Stimulated activated CD8-positive, alpha-beta memory T cell treated with anti-CD3 and anti-CD28 coated beads, Interleukin-12 subunit alpha, Interleukin-12 subunit beta, amount 100 ng/mL, for 1 hour (primary cell): Measurements from ENCODE around the gene DYSF.

Experiments
- DNase-seq: peaks from one replicate; pipeline ENCODE4 v3.0.0-alpha.2; 2020; ENCODE audit warnings: low read depth

Gene DYSF

GRCh38 chr2:71615767-71616730, 162.7 kb downstream of the DYSF start:
- DNase-seq: no peak

- no peak for DNase-seq
Measured at GRCh38 chr2:71617266-71617665, 163.9 kb downstream of the DYSF start.

GRCh38 chr2:71618327-71619113, 165.2 kb downstream of the DYSF start:
- DNase-seq: no peak

- no peak for DNase-seq
Measured at GRCh38 chr2:71619230-71619741, 165.9 kb downstream of the DYSF start.

- DNase-seq: no peak
Measured at GRCh38 chr2:71620116-71620515, 166.8 kb downstream of the DYSF start.

- DNase-seq: no peak
Measured at GRCh38 chr2:71620851-71621251, 167.5 kb downstream of the DYSF start.

- DNase-seq: no peak
Measured at GRCh38 chr2:71629273-71629672, 175.9 kb downstream of the DYSF start.

- no peak for DNase-seq
Measured at GRCh38 chr2:71629771-71630453, 176.6 kb downstream of the DYSF start.

- DNase-seq: no peak
Measured at GRCh38 chr2:71630454-71631328, 177.3 kb downstream of the DYSF start.

GRCh38 chr2:71631411-71631931, 178.1 kb downstream of the DYSF start:
- no peak for DNase-seq

GRCh38 chr2:71633086-71633485, 179.7 kb downstream of the DYSF start:
- DNase-seq: no peak

GRCh38 chr2:71634567-71634966, 181.2 kb downstream of the DYSF start:
- DNase-seq: no peak

GRCh38 chr2:71635798-71636197, 182.4 kb downstream of the DYSF start:
- DNase-seq: no peak

GRCh38 chr2:71637168-71637567, 183.8 kb downstream of the DYSF start:
- DNase-seq: no peak

GRCh38 chr2:71637736-71638135, 184.4 kb downstream of the DYSF start:
- DNase-seq: no peak

GRCh38 chr2:71639735-71640134, 186.4 kb downstream of the DYSF start:
- DNase-seq: no peak

- no peak for DNase-seq
Measured at GRCh38 chr2:71640489-71640888, 187.1 kb downstream of the DYSF start.

GRCh38 chr2:71643674-71644357, 190.5 kb downstream of the DYSF start:
- DNase-seq: no peak

GRCh38 chr2:71646028-71646427, 192.7 kb downstream of the DYSF start:
- no peak for DNase-seq

GRCh38 chr2:71647356-71647755, 194.0 kb downstream of the DYSF start:
- no peak for DNase-seq
